LNCaP clone FGC (cell line): Measurements from ENCODE around the gene CHCHD4.

Experiments used
- DNase-seq: peaks from one replicate; pipeline ENCODE4 v3.0.0-alpha.2; 2011; ENCODE audit warnings: low read depth
- H3K4me3 ChIP-seq: 2 replicates; pipeline ENCODE4 v1.5.1; 2011; ENCODE audit warnings: mild to moderate bottlenecking, low read depth, low read length, control low read depth
- CTCF ChIP-seq: IDR thresholded peaks from 2 replicates; pipeline ENCODE4 v1.5.1; 2012; ENCODE audit warnings: mild to moderate bottlenecking; ENCODE audit not compliant: control insufficient read depth, insufficient read depth; ENCODE audit errors: extremely low read depth

The CHCHD4 gene

GRCh38 chr3:14064910-14065309 lies 59.8 kb downstream of the CHCHD4 start:
- no peak for TF ChIP-seq CTCF
- no peak overlapping the region for H3K4me3 ChIP-seq
- no peak for DNase-seq

- H3K4me3 ChIP-seq: no peak overlapping the region
- no peak for TF ChIP-seq CTCF
- no peak for DNase-seq
Measured at GRCh38 chr3:14063152-14063551, 61.5 kb downstream of the CHCHD4 start.
